OCI-LY1 (cell line): ENCODE data around the gene LCNL1.

Experiments
- EZH2 ChIP-seq: fragments of 200-600 bp; sonication (generic), shearing (Covaris generic); IDR thresholded peaks from 2 replicates; pipeline ENCODE4 v1.8.0; 2017; ENCODE audit warnings: borderline replicate concordance, mixed run types, mild to moderate bottlenecking, antibody characterized with exemption, low read length, moderate library complexity, mixed read lengths
- TF ChIP-seq, protein P1 (sequence below): fragments of 200-600 bp; sonication (generic), shearing (Covaris generic); IDR thresholded peaks from 2 replicates; pipeline ENCODE4 v1.5.1; 2017; ENCODE audit warnings: mild to moderate bottlenecking, antibody characterized with exemption, low read length, moderate library complexity, mixed read lengths

DNA sequence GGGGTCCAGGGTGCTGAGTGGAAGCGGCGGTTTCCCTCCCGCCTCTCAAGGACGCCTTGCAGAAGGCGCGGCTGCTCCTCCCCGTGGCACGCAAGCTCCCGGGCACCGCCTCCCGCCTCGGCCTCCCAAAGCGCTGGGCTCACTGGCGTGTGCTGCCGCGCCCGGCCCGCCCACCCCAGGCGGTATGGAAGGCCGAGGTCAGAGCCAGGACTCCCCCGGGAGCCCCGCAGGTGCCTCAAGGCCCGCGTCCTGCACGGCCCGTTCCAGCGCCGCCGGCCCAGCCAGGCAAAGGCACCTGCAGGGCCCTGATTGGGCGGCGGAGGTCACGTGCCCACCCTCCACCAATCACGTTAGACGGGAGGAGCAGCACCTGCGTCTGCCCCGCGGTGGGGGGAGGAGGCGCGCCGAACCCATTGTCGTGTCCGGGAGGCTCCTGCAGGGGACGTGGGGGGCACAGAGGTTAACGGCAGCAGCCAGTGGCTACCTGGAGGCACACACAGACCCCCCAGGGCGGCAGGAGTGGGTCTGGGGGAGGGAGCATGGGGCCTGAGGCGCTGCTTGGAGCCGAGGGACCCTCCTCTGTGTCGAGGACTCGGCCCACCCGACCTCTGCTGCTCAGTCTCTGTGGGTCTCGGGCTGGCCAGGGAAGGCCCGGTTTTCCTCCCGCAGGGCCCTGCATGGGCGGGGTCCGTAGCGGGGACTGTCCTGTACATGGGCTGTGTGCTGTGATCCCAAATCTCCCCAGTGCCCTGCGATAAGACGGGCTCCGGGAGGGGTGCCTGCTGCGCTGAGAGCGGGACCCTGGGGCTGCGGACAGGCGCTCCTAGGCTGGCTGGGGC lies 32.8 kb upstream of the LCNL1 start:
- TF ChIP-seq, protein P1, sequence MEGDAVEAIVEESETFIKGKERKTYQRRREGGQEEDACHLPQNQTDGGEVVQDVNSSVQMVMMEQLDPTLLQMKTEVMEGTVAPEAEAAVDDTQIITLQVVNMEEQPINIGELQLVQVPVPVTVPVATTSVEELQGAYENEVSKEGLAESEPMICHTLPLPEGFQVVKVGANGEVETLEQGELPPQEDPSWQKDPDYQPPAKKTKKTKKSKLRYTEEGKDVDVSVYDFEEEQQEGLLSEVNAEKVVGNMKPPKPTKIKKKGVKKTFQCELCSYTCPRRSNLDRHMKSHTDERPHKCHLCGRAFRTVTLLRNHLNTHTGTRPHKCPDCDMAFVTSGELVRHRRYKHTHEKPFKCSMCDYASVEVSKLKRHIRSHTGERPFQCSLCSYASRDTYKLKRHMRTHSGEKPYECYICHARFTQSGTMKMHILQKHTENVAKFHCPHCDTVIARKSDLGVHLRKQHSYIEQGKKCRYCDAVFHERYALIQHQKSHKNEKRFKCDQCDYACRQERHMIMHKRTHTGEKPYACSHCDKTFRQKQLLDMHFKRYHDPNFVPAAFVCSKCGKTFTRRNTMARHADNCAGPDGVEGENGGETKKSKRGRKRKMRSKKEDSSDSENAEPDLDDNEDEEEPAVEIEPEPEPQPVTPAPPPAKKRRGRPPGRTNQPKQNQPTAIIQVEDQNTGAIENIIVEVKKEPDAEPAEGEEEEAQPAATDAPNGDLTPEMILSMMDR: peak; percentile 31; the same call in 1 of the 2 replicates
- TF ChIP-seq EZH2: no peak
